IgD-negative memory B cell (primary cell): Measurements from ENCODE around the gene ZNF804B. TPM values are rescaled to one million over a fixed set of nuclear protein-coding genes. Genes with fewer than 3 reads are reported as not detected.

Source experiments
- H3K27ac Mint-ChIP-seq, 3 donors: one replicate each; pipeline ENCODE4 v1.8.0; 2020 to 2022; ENCODE audit warnings: mild to moderate bottlenecking in 3 of 3, mixed read lengths in 3 of 3, moderate library complexity in 1 of 3
- H3K27me3 Mint-ChIP-seq: one replicate; pipeline ENCODE4 v1.8.0; 2021; ENCODE audit warnings: mixed read lengths
- H3K36me3 Mint-ChIP-seq: one replicate; pipeline ENCODE4 v1.8.0; 2020; ENCODE audit warnings: mild to moderate bottlenecking, mixed read lengths
- H3K4me1 Mint-ChIP-seq, 3 donors: one replicate each; pipeline ENCODE4 v1.8.0; 2020 to 2022; ENCODE audit warnings: mixed read lengths in 3 of 3, mild to moderate bottlenecking in 1 of 3
- H3K4me3 Mint-ChIP-seq, 4 donors: one replicate each; pipeline ENCODE4 v1.8.0; 2020 to 2022; ENCODE audit warnings: mild to moderate bottlenecking in 4 of 4, mixed read lengths in 4 of 4, moderate library complexity in 3 of 4
- H3K9me3 Mint-ChIP-seq, 3 donors: one replicate each; pipeline ENCODE4 v1.8.0; 2020 to 2021; ENCODE audit warnings: mixed read lengths in 3 of 3, mild to moderate bottlenecking in 1 of 3
- polyA plus RNA-seq: library from polyadenylated mRNA; unstranded; fragments of 300-500 nt; fragmentation: Illumina TruSeq; gene quantifications from one replicate; pipeline ENCODE4 v1.2.3, GENCODE V29; 2021

Gene ZNF804B
- polyA plus RNA-seq, 1 donor from 2014 or later: not detected

DNA sequence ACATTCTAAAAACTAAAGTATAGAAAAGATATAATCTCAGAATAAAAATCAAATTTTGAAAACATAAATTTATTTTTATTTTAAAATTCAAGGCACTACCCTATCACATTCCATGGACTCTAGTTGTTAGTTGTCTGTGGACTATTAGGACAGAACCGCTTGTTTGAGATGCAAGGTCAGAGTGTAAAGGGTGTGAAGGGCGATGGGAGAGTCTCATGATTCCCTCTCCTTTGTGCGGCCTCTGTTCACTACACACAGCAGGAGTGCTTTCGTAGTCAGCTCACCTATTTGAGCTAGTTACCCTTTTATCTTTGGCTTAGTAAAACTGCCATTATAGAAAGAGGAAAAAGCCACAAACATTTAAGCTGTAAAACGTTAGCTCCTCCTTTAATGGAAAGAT is 225.8 kb downstream of the ZNF804B start:
- no peak overlapping the region for H3K27ac Mint-ChIP-seq
- H3K9me3 Mint-ChIP-seq: peaks cover 2 to 3% (median 2%) of the 10 kb centered on the region in 3 donors
- H3K4me1 Mint-ChIP-seq: no peaks in the 10 kb centered on the region
- no peaks in the 10 kb centered on the region for H3K27me3 Mint-ChIP-seq
- H3K4me3 Mint-ChIP-seq: no peak overlapping the region
- no peaks in the 10 kb centered on the region for H3K36me3 Mint-ChIP-seq

DNA sequence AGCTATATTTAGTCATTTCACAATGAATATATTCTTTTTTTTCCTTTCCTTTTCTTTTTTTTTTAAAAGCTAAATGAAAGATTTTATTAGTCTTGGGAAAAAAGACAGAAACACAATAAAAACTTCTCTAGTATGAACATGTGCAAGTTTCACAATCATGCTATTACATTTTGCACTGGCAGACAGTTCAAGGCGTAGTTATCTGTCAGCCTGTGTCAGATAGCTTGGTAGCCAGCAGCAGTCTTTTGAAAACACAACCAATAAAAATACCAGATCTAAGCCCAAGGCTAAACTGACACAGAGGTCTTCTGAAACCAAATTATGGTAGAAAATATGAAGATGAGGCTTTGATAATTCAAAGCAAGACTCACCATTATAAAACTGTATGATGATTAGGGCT is 241.8 kb downstream of the ZNF804B start:
- Mint-ChIP-seq H3K36me3 (no peaks in the 10 kb centered on the region), H3K4me1 (peaks cover 0 to 10% (median 8%) of the 10 kb centered on the region in 3 donors), H3K27me3 (no peaks in the 10 kb centered on the region), H3K27ac (no peak overlapping the region), H3K9me3 (peaks cover 0 to 2% (median 2%) of the 10 kb centered on the region in 3 donors), H3K4me3 (no peak overlapping the region)

GRCh38 chr7:89002981-89003956 is 243.8 kb downstream of the ZNF804B start:
- no peak overlapping the region for H3K27ac Mint-ChIP-seq
- H3K4me1 Mint-ChIP-seq: peaks cover 0 to 10% (median 8%) of the 10 kb centered on the region in 3 donors
- H3K4me3 Mint-ChIP-seq: peak overlapping the region in 2 of 4 donors; percentile 60 to 75
- H3K36me3 Mint-ChIP-seq: no peaks in the 10 kb centered on the region
- H3K27me3 Mint-ChIP-seq: no peaks in the 10 kb centered on the region
- H3K9me3 Mint-ChIP-seq: no peaks in the 10 kb centered on the region

GRCh38 chr7:89012016-89012415 is 252.5 kb downstream of the ZNF804B start:
- Mint-ChIP-seq H3K36me3 (no peaks in the 10 kb centered on the region), H3K4me3 (no peak overlapping the region), H3K27ac (no peak overlapping the region), H3K4me1 (no peaks in the 10 kb centered on the region), H3K27me3 (no peaks in the 10 kb centered on the region), H3K9me3 (peaks cover 0 to 28% (median 3%) of the 10 kb centered on the region in 3 donors)

DNA sequence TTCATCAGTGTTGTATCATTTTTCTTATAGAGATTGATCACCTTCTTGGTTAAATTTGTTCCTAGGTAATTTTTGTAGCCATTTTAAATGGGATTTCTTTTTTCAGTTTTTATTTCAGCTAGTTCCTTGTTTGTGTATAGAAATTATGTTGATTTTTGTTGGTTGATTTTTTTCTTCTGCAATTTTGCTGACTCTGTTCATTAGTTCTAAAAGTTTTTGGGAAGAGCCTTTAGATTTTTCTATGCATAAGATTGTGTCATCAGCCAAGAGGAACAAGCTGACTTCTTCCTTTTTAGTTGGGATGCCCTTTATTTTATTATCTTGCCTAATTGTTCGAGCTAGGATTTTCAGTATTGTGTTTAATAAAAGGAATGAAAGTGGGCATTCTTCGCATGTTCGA is 258.2 kb downstream of the ZNF804B start:
- Mint-ChIP-seq H3K36me3 (no peaks in the 10 kb centered on the region), H3K4me3 (no peak overlapping the region), H3K27me3 (no peaks in the 10 kb centered on the region), H3K27ac (no peak overlapping the region), H3K9me3 (peaks cover 3 to 22% (median 13%) of the 10 kb centered on the region in 3 donors), H3K4me1 (no peaks in the 10 kb centered on the region)

DNA sequence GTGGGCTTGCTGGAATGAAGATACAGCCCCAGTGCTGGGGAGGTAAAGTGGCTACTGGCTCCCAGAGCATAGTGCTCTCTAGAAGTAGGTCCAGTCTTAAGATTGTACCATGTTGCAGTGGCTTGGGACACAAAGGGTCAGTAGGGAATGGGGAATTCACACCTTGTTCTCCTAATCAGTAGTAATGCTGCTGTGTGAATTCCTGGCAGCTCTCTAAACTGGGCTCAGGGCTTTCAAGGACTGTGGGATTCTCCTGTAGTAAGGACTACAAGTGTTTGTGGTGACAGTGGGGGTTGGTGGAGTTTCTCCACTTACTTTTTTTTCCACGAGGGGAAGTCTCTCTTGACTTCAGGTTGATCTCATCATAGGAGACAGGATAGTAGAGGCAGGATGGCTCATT is 262.2 kb downstream of the ZNF804B start:
- H3K4me1 Mint-ChIP-seq: no peaks in the 10 kb centered on the region
- H3K4me3 Mint-ChIP-seq: no peak overlapping the region
- no peaks in the 10 kb centered on the region for H3K36me3 Mint-ChIP-seq
- H3K27me3 Mint-ChIP-seq: no peaks in the 10 kb centered on the region
- H3K27ac Mint-ChIP-seq: no peak overlapping the region
- H3K9me3 Mint-ChIP-seq: peaks cover 4 to 15% (median 4%) of the 10 kb centered on the region in 3 donors

GRCh38 chr7:89023206-89023605 is 263.7 kb downstream of the ZNF804B start:
- Mint-ChIP-seq H3K27ac (no peak overlapping the region), H3K9me3 (peaks cover 0 to 10% (median 1%) of the 10 kb centered on the region in 3 donors), H3K27me3 (no peaks in the 10 kb centered on the region), H3K4me1 (no peaks in the 10 kb centered on the region), H3K4me3 (no peak overlapping the region), H3K36me3 (no peaks in the 10 kb centered on the region)

- Mint-ChIP-seq H3K4me1 (no peaks in the 10 kb centered on the region), H3K27me3 (no peaks in the 10 kb centered on the region), H3K4me3 (no peak overlapping the region), H3K27ac (no peak overlapping the region), H3K9me3 (peaks cover 0 to 3% (median 1%) of the 10 kb centered on the region in 3 donors), H3K36me3 (no peaks in the 10 kb centered on the region)
Observed at GRCh38 chr7:89023877-89024276, 264.4 kb downstream of the ZNF804B start.

DNA sequence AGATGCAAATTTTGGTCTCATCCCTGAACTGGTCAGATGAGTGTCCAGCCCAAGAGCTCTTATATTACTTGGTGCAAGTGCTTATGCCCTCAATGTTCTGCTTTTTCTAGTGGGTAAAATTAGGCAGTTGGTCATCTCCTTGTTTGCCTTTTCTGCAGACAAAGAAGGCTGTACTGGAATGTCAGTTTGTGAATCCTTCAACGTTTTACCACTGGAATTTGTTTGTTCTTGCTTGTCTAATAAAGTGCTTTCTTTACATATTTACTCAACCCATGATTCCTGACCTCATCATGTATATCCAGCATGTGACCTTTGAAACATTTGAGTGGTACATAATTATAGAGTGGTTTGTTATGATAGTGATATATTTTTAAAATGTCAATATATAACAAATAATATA is 268.3 kb downstream of the ZNF804B start:
- Mint-ChIP-seq H3K4me1 (no peaks in the 10 kb centered on the region), H3K27me3 (no peaks in the 10 kb centered on the region), H3K4me3 (no peak overlapping the region), H3K9me3 (peaks cover 1 to 5% (median 2%) of the 10 kb centered on the region in 3 donors), H3K36me3 (no peaks in the 10 kb centered on the region), H3K27ac (no peak overlapping the region)

DNA sequence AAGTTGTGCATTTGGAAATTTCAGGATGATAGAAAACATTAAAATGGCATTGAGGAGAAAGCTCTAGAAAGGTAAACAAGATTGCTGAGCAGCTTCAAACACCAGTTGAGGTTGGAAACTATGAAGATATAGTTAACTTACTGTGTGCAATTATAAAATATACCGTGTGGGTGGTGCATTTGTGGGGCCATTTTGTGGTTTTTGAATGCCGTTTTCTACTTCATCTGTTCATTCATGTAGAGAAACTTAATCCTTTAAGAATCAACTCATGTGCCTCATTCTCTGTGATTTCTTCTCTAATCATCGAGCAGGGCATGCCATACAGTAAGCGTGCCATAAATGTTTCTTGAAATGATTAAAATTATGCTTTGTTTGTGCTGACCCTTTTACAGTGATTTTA is 268.8 kb downstream of the ZNF804B start:
- Mint-ChIP-seq H3K4me1 (no peaks in the 10 kb centered on the region), H3K4me3 (no peak overlapping the region), H3K27ac (no peak overlapping the region), H3K27me3 (no peaks in the 10 kb centered on the region), H3K36me3 (no peaks in the 10 kb centered on the region), H3K9me3 (peaks cover 1 to 5% (median 2%) of the 10 kb centered on the region in 3 donors)

GRCh38 chr7:89029864-89030263 is 270.4 kb downstream of the ZNF804B start:
- no peaks in the 10 kb centered on the region for H3K27me3 Mint-ChIP-seq
- H3K9me3 Mint-ChIP-seq: peaks cover 1 to 5% (median 2%) of the 10 kb centered on the region in 3 donors
- no peaks in the 10 kb centered on the region for H3K36me3 Mint-ChIP-seq
- no peak overlapping the region for H3K4me3 Mint-ChIP-seq
- no peak overlapping the region for H3K27ac Mint-ChIP-seq
- no peaks in the 10 kb centered on the region for H3K4me1 Mint-ChIP-seq

DNA sequence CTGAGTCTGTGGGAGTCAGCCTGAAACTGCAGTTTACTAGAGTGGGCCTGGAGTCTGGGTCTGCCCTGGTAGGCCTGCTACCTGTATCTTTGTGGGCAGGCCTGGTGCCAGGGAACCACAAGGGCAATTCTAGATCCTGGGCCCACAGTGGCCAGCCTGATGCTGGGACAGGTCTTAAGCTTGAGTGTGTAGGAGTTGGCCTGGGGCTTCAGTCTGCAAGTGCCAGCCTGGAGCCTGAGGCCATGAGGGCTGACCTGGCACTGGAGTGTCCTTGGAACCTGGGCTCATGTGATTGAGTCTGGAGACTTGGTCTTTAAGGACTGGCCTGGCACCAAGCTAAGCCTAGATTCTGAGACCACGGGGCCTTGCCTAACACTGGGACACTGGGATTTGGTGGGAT is 281.7 kb downstream of the ZNF804B start:
- Mint-ChIP-seq H3K9me3 (peaks cover 4 to 11% (median 9%) of the 10 kb centered on the region in 3 donors), H3K27ac (no peak overlapping the region), H3K36me3 (no peaks in the 10 kb centered on the region), H3K4me1 (no peaks in the 10 kb centered on the region), H3K27me3 (no peaks in the 10 kb centered on the region), H3K4me3 (no peak overlapping the region)

GRCh38 chr7:89042940-89043339 is 283.4 kb downstream of the ZNF804B start:
- Mint-ChIP-seq H3K9me3 (peaks cover 6 to 11% (median 9%) of the 10 kb centered on the region in 3 donors), H3K27ac (no peak overlapping the region), H3K4me1 (no peaks in the 10 kb centered on the region), H3K36me3 (no peaks in the 10 kb centered on the region), H3K27me3 (no peaks in the 10 kb centered on the region), H3K4me3 (no peak overlapping the region)

- Mint-ChIP-seq H3K27me3 (no peaks in the 10 kb centered on the region), H3K27ac (no peak overlapping the region), H3K36me3 (no peaks in the 10 kb centered on the region), H3K9me3 (peaks cover 4 to 9% (median 6%) of the 10 kb centered on the region in 3 donors), H3K4me1 (no peaks in the 10 kb centered on the region), H3K4me3 (no peak overlapping the region)
Observed at GRCh38 chr7:89049043-89049442, 289.5 kb downstream of the ZNF804B start.

DNA sequence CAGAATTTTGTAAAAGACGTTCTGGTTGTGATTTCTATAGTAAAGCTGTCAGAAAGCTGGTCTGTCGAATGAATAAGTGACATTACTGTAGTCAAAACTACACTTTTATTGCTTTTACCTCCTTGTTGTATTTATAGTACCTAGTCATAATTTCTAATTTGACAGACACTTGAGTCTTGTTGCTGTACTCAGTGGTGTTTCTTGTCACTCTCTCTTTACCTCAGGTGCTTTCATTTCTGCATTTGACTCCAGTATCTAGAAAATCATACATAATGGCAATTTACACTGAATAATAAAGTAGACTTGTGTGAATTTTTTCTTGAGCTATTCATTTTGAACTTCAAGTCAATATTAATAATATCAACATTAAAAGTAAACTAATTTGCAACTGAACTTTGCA is 293.6 kb downstream of the ZNF804B start:
- H3K9me3 Mint-ChIP-seq: peaks cover 4 to 16% (median 6%) of the 10 kb centered on the region in 3 donors
- no peak overlapping the region for H3K27ac Mint-ChIP-seq
- H3K36me3 Mint-ChIP-seq: peaks cover 2% of the 10 kb centered on the region
- H3K4me1 Mint-ChIP-seq: no peaks in the 10 kb centered on the region
- H3K4me3 Mint-ChIP-seq: no peak overlapping the region
- no peaks in the 10 kb centered on the region for H3K27me3 Mint-ChIP-seq

GRCh38 chr7:89054361-89054760 is 294.9 kb downstream of the ZNF804B start:
- Mint-ChIP-seq H3K27ac (no peak overlapping the region), H3K36me3 (peaks cover 2% of the 10 kb centered on the region), H3K27me3 (no peaks in the 10 kb centered on the region), H3K4me1 (no peaks in the 10 kb centered on the region), H3K4me3 (no peak overlapping the region), H3K9me3 (peaks cover 4 to 14% (median 4%) of the 10 kb centered on the region in 3 donors)
